ENCODE data around the gene PRSS48.
"Not testable (repeated sequence)": the region's sequence is repeated elsewhere in the genome, so short reads cannot be mapped to it uniquely, and the experiment has no call there.

PRSS48 gene

DNA sequence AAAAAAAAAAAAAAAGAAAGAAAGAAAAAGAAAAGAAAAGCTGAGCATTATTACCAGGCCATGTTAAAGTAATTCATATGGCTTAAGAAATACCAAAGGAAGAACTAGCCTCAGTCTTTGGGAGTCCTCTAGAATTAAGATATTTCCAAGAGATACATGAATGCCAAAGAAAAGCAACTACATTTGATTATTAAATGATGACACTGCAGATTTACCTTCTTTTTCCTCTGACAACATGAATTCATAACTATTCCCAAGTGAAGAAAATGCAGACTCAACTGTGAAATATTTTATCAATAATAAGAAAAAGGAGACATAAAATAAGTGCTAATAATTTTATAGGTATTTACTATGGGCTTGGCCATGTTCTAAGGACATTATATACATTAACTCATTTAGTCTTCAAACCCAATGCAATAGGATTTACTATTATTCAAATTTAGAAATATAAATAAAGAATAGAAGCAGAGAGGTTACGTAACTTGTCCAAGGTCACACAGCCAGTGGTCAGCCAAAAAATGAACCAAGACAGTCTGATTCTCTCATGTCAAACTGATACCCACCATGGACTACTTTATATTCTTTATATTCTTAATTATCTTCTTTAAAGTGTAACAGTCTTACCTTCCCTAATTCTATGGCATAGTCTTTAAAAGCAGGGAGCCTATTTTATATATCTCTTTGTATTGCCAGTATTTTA lies 41.5 kb downstream of the PRSS48 start:
- DNase-seq (ENCODE audit: low spot score), result no peak

DNA sequence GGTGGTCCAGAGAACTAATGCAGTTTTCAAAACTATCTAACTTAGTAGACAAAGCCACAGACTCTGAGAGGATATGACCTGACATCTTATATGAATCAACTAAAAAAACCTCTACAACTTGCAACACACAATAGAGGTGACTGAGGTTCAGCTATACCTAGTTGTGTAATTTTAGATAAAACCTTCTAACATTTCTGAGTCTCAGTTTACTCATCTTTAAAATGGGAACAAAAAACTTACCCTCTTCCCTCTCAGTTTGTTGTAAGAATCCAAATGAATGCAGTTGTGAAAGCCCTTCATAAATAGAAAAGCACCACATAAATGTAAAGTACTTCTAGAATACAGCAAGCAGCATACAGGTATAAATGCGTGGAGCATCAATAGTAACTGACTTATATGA lies 42.5 kb downstream of the PRSS48 start:
- DNase-seq (ENCODE audit: low spot score), result no peak

DNA sequence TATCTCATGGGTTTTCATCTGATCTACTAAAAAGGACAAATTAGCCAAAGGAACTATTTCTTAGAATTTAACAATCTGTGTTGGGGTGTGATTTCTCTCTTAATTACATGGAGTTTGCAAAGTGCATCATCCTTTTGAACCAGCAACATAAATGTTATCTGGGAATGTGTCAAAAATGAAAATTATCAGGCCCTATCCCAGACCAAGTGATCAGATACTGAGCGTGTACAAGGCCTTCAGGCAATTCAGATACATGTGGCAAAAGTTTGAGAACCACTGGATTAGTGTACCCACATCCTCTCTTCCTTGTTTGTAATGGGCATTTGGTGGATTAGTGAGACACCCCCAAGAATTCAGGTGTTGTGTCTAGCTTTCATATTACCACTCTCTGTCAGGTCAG lies 44.6 kb downstream of the PRSS48 start:
- DNase-seq (ENCODE audit: low spot score), result no peak

DNA sequence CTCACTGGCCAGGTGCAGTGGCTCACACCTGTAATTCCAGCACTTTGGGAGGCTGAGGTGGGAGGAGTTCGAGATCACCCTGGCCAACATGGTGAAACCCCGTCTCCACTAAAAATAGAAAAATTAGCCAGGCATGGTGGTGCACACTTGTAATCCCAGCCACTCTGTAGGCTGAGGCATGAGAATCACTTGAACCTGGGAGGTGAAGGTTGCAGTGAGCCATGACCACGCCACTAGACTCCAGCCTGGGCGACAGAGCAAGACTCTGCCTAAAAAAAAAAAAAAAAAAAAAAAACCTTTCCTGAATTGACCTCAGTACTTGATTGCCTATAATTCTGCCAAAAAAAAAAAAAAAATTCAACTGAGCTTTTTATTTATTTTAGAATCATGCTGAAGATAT lies 45.2 kb downstream of the PRSS48 start:
- not testable (repeated sequence) for DNase-seq (ENCODE audit: low spot score)

DNA sequence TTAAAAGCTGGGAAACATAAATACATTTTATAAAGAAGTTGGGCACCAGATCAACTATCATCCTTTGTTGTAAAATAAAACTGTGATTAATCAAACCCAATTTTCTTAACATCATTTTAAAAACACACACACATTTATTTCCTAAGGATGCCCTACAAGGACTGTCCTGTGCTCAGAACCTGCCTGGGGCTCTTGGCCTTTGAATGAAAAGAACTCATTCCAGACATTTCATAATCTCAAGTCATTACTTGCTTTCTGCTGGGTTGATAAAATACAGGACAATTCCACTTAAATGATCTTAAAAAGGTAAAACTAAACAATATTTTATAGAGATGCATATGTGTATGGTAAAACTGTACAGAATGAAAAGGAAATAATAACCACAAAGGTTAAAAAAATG lies 45.6 kb downstream of the PRSS48 start:
- DNase-seq (ENCODE audit: low spot score), result no peak

DNA sequence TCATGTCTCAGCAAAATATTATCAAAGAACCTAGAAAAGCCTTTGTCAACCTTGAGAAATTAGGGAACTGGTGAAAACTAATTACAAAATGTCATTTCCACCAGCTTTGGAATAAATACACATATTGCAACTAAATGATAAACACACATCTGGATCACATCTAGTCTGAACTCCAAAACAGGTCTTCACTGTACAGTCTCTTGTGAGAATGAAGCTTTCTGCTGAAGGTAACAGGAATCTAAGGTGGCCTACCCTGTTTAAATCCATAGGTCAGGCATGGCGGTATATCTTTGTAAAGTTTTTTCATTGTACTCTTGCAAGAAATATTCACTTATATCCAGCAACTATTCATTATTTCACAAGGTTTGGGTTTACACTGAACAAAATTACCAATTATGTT lies 46.7 kb downstream of the PRSS48 start:
- DNase-seq (ENCODE audit: low spot score), result no peak

DNA sequence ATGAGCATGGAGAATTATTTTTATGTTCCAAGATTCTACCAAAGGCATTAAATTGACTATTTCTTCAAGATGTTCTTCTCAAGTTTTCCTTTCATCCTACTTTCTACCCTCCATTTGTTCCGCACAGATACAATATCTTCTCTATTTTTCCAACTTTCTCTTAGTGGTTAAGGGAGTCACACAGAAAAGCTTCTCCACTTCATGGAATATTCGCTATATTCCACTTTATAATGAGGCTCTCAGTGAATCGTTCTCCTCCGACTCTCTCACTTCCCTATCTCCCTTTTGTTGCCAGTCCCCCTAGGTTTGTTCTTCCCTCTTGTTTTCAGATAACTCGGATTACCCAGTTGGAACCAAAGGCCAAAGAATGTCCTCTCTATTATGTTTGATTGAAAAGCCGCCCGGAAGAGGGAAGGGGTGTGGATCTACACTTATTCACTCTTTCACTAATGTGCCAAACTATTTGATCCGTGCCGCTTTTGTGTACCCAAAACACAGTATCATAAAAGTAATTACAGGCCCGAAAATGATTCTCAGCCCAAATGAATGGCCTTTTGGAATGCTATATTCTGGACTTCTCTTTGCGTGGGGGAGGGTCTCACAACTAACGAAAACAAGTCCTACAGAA lies 47.3 kb downstream of the PRSS48 start:
- DNase-seq (ENCODE audit: low spot score), result peak; percentile 76

DNA sequence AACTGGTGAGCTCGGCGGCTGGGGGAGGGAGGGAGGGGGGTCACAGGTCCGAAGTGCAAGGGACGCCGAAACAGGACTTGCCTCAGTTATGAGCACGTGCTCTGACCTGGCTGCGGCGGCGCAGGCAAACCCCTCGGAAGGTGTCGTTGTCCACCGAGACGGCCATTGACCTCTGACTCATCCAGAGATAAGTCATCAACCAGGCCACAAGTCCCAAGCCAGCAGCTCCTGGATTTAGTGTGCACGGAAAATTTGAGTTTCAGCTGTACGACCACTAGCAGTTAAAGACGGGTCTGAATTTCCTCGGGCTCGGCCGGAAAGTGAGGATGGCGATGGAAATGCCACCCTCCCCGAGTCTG lies 47.8 kb downstream of the PRSS48 start:
- peak; percentile 84 for DNase-seq (ENCODE audit: low spot score)

DNA sequence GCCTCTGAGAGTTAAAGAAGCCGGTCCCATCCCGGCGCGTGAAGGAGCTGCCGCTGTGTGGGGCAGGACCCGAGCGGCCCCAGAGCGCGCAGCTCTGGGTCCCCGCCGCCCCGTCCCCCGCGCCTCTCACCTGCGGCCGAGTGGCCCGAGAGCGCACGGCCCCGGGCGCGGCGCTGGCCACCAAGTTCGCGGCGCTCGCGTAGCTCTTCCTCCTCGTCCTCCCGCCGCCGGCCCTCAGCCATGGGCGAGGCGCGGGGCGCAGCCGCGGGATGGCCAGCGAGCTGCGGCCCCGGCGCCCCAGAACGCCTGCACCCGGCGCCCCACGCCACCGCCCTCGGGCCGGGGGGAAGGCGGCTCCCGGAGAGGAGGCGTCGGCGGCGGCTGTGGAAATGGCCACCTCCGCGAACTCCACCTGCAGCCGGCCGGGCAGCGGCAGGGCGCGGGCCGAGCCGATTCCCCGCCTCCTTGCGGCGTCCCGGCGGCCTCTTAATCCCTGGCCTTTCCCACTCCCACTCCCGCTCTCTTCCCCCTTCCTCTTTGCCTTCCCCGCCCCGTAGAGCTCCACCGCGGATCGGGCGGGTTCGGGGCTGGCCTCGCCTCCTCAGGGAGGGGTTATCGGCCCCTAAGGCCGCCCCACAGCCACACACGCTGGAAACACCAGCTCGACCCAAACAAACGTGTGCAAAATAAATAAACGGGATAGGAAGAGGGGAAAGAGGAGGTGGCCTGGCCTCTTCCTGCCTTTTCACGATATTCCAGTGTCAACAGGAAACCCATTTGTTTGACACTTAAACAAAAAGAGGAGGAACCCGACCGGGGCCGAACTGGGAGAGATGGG lies 48.4 kb downstream of the PRSS48 start, which contains the start of gene SH3D19:
Gene SH3D19 (minus strand): TSS at position 495 of the 838 bp plus-strand sequence. CDS start 253 bp downstream, at position 242.
- peak; percentile 83 for DNase-seq (ENCODE audit: low spot score)

DNA sequence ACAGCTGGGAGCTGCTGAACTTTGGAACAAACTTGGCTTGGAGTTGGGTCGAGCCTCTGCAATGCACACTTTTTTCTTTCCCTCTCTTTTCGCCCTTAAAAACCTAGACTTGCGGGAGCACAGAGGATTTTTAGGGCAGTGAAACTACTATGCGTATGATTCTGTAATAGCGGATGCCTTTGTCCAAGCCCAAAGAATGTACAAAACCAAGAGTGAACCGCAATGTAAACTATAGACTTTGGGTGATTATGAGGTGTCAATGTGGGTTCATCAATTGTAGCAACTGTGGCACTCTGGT lies 48.9 kb downstream of the PRSS48 start:
- DNase-seq (ENCODE audit: low spot score), result no peak

DNA sequence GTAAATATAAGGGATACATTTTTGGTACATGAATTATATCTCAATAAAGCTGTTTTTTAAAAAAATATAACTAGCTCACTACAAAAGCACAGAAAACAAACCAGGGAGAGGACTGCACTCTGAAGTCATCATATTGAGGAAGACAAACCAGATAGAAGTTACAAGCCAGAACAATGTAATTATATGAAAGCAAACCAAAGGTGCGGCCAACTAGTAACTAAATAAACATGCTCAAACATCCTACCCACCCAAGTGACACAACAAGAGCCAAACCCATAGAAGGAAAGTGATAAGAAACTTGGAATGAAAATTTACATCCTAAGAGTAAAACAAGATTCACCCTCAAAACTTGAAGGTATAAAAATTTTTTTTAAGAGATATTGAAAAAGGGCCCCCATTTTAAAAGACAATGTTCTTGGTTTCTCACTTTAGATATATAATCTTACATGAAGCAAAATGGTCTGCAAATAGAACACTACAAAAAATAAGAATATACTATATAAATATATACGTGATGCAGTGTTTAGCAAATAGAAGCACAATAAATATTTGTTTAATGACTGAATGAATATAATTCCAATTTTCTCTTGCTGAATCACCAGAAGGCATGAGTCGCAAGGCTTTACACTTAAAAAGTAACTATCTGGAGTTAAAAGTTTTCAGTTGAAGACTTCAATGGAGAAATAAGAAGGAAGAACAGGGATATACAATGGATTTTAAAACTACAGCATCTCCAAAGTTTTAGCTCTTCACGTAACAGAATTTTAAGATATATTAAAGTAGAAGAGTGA lies 52.5 kb downstream of the PRSS48 start:
- DNase-seq (ENCODE audit: low spot score), result peak; percentile 57

DNA sequence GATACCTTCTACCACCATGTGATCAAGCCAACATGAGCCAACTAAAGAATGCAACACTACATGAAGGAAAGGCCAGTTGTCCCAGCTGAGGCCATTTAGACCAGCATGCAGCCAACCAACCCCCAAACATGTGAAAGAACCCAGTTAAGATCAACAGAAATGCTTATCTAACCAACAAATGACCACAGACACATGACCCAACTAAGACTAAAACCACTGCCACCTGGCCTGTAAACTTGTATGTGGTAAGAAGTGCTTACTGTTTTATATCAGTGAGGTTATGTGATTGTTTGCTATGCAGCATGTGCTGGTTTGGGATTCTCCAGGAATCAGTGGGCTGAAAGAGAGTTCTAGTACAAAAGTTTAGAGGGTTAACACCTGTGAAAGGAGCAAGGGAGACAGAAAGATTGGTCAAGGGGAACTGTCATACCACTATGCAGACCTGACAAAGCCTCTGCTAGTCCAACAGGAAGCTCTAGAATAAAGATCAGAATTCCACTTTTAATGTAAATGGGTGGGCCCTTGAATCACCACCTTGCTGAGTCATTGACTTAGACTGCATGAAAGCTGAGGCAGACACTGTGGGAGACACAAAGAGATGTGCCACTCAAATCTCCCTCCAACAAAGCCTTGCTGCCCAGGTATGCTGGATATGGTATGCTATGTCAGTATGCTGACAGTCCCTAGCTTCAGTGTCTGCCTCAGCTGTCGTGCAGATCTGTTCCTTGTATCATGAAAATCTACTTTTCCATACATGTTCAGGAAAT lies 54.5 kb downstream of the PRSS48 start:
- peak; percentile 80 for DNase-seq (ENCODE audit: low spot score)

DNA sequence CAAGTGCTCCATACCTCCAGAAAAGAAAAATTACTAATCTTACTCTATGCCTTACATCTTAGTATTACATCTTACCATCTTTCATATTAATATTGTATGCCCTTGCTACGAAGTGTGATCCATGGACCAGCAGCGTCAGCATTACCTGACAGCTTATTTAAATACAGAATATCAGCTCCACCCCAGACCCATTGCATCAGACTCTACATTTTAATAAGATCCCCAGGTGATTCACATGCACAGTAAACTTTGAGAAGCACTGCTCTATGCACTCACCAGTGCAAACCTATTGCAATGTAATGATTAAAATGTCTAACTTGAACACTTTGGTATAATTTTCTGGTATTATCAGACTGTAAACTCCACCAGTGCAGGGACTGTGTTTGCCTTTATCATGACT lies 62.5 kb downstream of the PRSS48 start:
- no peak for DNase-seq (ENCODE audit: low spot score)

DNA sequence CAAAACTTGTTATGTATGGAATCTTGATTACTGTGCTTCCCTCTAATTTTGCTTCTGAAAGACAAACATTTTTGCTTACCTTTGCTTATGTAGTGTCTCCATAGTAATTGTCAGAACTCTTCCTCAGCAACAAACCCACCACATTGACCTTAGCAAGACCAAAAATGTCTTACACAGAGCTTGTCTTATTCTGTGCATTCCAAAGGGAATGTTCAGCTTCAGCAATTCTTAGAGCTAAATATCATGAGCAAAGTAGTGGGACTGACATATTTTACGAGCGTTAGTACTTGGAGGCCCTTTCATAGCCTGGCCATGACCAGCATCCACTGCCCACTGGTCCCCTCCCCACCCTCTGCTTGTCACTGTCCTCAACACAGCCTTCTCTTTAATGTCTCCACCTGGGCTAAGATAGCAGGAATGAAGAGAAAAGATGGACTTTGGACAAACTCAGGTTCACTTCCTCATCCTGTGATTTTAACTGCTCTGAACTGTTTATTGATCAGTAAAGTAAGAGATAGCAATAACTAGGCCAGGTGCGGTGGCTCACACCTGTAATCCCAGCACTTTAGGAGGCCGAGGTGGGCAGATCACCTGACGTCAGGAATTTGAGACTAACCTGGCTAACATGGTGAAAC lies 63.9 kb downstream of the PRSS48 start:
- DNase-seq (ENCODE audit: low spot score), result no peak

Measured in LoVo (cell line).